T-helper 1 cell (primary cell): ENCODE results near the gene SMC3.
"Not testable (repeated sequence)": the region's sequence is repeated elsewhere in the genome, so short reads cannot be mapped to it uniquely, and the experiment has no call there.

Source experiments
- DNase-seq, 5 donors: peaks; one replicate each; pipeline ENCODE4 v3.0.0-alpha.2; 2012 to 2020

The SMC3 gene

GRCh38 chr10:110625951-110626855 lies 58.7 kb downstream of the SMC3 start:
- DNase-seq = no peak

DNA sequence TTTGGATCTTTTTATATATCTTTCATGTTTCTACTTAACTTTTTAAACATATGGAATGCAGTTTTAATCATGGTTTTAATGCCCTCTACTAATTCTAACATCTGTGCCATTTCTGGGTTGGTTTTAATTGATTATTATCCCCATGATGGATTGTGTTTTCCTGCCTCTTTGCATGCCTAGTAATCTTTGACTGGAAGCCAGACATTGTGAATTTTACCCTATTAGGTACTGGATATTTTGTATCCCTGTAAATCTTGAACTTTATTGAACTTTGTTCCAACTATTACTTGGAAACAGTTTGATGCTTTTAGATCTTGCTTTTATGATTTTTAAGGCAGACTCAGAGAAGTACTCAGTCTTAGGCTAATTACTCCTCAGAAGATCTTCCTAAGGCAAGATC lies 60.7 kb downstream of the SMC3 start:
- DNase-seq = no peak

DNA sequence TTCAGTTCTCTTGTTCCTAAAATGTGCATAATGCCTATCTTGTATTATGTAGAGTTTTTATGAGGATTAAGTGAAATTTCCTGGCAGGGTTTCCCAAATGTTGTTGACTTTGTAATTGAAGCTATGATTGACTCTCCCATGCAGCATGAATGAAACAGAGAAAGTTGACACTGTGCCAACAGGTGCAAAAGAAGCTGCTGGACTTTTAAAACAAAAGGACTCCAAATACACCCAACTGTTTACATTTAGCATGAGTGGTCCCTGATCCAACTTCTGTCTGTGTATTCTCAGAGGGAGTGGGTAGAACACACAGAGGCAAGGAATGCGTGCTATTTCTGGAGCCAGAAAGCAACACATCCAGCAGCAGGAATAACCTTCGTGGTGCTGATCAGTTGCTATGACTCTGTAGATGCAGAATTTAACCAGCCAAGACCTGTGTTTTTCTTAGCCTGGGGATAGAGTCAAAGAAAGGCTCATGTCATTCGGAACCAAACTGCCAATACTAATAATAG lies 62.2 kb downstream of the SMC3 start:
- no peak for DNase-seq

GRCh38 chr10:110631934-110632333 lies 64.4 kb downstream of the SMC3 start:
- DNase-seq = no peak

GRCh38 chr10:110632591-110633215 lies 65.2 kb downstream of the SMC3 start:
- no peak for DNase-seq

DNA sequence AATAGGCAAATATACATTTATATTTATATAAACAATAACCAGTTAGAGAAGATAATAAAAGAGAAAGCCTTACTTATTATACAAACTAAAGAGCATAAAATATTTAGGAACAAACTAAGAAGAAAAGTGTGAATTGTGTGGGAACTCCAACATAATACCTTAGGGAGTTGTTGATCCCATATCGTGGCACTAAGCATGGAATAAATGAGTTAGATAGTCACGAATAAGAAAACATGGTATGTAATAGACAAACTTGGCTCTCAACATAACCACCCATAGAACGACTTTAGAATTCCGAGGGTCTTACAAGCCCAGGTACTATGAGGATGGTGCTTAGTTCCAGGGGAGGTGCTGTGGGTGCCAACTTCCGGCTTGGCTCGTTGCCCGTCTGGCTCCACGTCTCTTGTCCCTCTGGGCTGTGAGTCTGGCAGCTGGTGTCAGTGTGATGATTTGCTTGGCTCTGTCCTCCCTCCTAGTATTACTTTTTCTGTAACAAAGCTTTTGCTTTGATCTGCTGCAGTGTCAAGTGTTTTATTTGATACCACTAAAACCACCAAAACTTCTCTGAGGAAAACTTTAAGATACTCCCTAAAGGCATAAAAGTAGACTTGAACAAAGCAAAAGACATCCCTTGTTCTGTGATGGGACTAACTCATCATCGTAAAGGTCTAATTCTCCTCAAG lies 67.2 kb downstream of the SMC3 start:
- DNase-seq = no peak

- DNase-seq = no peak
These were observed 69.1 kb downstream of the SMC3 start for GRCh38 chr10:110636572-110636931.

- DNase-seq = no peak
These were observed 69.5 kb downstream of the SMC3 start for GRCh38 chr10:110636932-110637557.

- no peak for DNase-seq
These were observed 70.1 kb downstream of the SMC3 start for GRCh38 chr10:110637558-110638053.

- DNase-seq = no peak
These were observed 70.8 kb downstream of the SMC3 start for GRCh38 chr10:110638319-110638718.

GRCh38 chr10:110639046-110639445 lies 71.6 kb downstream of the SMC3 start:
- not testable (repeated sequence) for DNase-seq

- not testable (repeated sequence) for DNase-seq
These were observed 72.4 kb downstream of the SMC3 start for GRCh38 chr10:110639858-110640257.

DNA sequence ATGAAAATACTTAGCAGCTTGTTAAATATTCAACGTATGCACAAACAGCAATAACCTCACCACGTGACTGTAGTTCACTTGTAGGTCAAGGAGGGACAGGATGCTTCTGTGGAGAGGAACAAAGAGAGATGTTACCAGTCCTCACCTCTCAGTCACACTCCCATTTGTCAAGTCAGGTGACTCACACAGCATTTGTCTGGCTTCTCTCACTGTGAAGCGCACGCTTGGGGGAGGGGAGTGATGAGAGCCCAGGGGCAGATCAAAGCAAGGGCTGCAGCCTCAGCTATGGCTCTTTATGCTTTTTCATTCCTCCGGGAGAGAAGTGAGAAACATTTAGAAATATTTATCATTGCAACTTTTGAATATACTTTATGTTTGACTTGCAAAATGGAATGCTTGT lies 73.8 kb downstream of the SMC3 start:
- DNase-seq = peak in 1 of 5 donors; percentile 32

- no peak for DNase-seq
These were observed 74.9 kb downstream of the SMC3 start for GRCh38 chr10:110642204-110643034.

DNA sequence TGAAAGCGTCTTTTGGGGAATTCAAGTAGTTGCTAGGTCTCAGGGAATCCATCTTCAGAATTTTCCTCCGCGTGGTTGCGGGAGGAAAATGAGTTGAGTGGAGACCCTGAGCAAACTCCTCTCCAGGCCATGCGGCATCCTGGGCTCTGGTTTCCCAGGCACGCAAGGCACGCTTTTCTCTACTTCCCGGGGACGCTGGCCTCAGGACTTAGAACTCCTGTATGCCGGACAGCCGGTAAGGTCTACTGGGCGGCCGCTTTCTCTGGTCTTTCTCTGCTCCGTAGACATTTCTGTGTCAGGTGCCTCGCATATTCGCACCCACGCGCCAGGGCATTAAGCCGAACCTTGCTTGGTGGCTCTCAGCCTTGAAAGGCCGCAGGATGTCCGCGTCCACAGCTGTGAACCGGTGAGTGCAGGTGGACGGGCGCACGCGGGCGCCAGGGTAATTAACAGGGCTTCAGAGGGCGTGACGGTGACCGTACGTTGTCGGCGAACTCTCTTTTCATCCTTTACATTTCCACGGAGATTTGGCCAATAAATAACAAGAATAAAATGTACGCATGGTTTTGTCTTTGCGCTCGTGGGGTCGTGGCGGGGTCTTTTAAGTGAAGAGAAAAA lies 75.6 kb downstream of the SMC3 start:
- DNase-seq = no peak

DNA sequence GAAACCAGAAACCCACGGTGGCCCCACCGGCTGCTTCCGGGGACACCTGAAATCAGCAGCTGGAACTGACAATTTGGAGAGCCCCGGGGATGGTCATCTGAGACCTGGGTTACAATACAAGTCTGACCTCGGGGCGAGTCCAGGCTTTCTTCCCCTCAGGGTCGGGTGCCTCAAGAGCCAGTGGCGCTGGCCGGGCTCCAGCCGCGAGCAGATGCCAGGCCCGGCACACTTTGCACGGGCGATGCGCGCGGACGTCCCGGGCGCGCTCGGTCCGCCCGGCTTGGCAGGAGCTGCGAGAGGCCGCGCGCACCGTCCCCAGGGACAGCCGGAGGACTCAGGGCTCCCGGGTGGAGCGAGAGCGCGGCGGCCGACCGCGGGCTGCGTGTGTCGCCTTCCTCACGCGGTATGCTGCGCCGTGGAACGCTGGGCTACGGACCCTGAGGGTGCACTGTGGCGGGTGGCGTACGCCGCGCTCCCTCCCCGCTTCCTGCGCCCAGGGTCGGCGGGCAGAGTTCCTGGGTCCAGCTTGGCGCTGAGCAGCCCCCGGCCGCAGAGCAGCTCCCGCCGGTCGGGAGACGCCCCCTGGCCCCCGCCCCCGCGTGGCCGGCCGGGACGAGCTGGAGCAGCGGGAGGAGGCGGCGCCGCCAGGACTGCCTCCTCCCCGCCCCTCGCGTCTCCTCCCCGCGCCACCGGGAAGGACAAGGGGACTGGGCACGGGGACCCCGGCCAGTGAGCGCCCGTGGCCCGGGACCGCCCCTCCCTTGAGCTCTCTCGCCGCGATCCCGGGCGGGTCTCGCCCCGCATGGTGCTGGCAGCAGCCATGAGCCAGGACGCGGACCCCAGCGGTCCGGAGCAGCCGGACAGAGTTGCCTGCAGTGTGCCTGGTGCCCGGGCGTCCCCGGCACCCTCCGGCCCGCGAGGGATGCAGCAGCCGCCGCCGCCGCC lies 76.4 kb downstream of the SMC3 start, which contains the start of gene RBM20:
TSS of gene RBM20 (plus strand) at position 684 of the 945 bp plus-strand sequence. CDS start at position 803, 119 bp downstream.
- no peak for DNase-seq

DNA sequence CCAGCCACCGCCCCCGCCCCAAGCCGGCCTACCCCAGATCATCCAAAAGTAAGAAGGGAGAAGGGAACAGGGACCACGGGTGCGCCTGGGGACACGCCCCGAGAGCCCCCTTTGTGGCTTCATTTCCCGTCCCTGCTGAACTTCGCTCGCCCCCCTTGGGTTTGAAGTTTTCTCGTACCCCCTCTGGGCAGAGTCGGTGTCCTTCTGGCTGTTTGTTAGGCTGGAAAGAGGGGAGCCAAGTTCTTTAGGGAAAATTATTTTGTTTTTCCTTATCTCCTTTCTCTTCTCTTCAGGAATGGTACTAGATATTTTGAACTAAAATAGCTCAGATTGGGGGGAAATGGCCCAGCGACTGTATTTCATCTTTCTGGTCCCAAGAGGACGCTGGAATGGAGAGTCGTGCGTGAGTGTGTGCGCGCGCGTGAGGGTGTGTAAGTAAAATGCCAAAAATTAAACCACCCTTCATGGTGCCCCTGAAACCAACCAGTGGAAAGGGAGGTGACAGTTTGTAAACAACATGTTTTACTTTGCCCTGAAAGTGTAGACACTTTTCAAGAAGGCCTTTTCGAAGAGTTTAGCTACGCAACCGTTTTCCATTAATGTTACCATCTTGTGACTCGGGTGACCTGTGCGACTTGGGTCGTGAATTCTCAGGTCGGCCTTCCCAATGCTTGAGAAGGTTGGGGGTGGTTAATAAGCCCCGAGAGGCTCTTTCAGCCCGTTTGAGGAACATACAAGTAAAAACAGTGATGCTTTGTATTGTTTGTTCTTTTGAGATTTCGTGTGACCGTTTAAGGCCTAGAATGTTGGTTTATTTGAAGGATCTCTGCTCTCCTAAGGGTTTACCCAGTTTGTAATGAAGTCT lies 77.3 kb downstream of the SMC3 start:
- no peak for DNase-seq

- DNase-seq = no peak
These were observed 79.1 kb downstream of the SMC3 start for GRCh38 chr10:110646417-110647135.

DNA sequence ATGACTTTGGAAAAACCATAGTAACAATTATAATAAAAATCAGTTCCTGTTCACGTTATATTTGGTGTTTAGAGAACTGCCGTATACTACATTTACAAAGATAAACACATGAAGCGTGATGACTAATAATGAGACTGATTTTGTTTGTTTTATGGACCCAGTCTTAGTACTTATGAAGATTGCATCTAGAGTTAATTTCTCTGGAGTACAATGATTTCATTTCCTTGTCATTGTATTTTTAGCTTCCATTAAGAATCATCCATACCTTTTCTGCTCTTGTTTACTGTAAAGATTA lies 79.6 kb downstream of the SMC3 start:
- no peak for DNase-seq
